MCF 10A (cell line): ENCODE data around the gene PTGFRN. TPM values are rescaled to one million over a fixed set of nuclear protein-coding genes. Genes with fewer than 3 reads are reported as not detected.

ENCODE experiments used
- BruUV-seq: library from RNA; stranded (reverse); fragments of 400-500 nt; replicated peaks from 2 replicates; lab custom pipeline; 2021; lab: Mats Ljungman, UMichigan
- CTCF ChIA-PET: fragments of 300-600 bp; sonication (Branson Sonifier 250); formaldehyde crosslinking; extraction: SDS; loops from one replicate; lab custom pipeline; 2021; ENCODE audit warnings: antibody characterized with exemption, inconsistent platforms; lab: Yijun Ruan, JAX
- POLR2A ChIA-PET: fragments of 300-600, 350-650 bp; sonication (Branson Sonifier 250); formaldehyde crosslinking; extraction: SDS; loops from one replicate; lab custom pipeline; 2020; ENCODE audit warnings: antibody characterized with exemption, inconsistent platforms; lab: Yijun Ruan, JAX
- DNase-seq: peaks from one replicate; pipeline ENCODE4 v3.0.0-alpha.2; 2018; ENCODE audit not compliant: unreplicated experiment
- H3K27ac Mint-ChIP-seq: one replicate; pipeline ENCODE4 v1.8.0; 2022; ENCODE audit warnings: mild to moderate bottlenecking, low read depth, mixed read lengths; ENCODE audit not compliant: unreplicated experiment
- H3K27me3 Mint-ChIP-seq: one replicate; pipeline ENCODE4 v1.8.0; 2022; ENCODE audit warnings: mixed read lengths; ENCODE audit not compliant: insufficient read depth, unreplicated experiment
- H3K36me3 Mint-ChIP-seq: one replicate; pipeline ENCODE4 v1.8.0; 2022; ENCODE audit warnings: mild to moderate bottlenecking, moderate library complexity, mixed read lengths; ENCODE audit not compliant: insufficient read depth, unreplicated experiment
- H3K4me1 Mint-ChIP-seq: one replicate; pipeline ENCODE4 v1.8.0; 2022; ENCODE audit warnings: mixed read lengths; ENCODE audit not compliant: insufficient read depth, unreplicated experiment
- H3K4me3 Mint-ChIP-seq: one replicate; pipeline ENCODE4 v1.8.0; 2022; ENCODE audit warnings: mild to moderate bottlenecking, moderate library complexity, mixed read lengths; ENCODE audit not compliant: unreplicated experiment
- H3K9me3 Mint-ChIP-seq: one replicate; pipeline ENCODE4 v1.8.0; 2022; ENCODE audit warnings: mixed read lengths; ENCODE audit not compliant: unreplicated experiment
- CTCF ChIP-seq: fragments of 200-600 bp; IDR thresholded peaks from one replicate; pipeline ENCODE4 v1.8.0; 2022; ENCODE audit warnings: antibody characterized with exemption, mild to moderate bottlenecking; ENCODE audit not compliant: unreplicated experiment
- intact Hi-C: fragments of 100-400 bp; cut with micrococcal nuclease; formaldehyde crosslinking; loops from 2 replicates; pipeline ENCODE4 v1.14.1; 2022
- total RNA-seq: library from RNA; stranded (reverse); gene quantifications from 2 replicates; pipeline ENCODE4 v1.2.3, GENCODE V29; 2022

PTGFRN gene
- total RNA-seq, 1 experiment from 2014 or later: 45.2 TPM

GRCh38 chr1:116945996-116946395 lies 36.3 kb downstream of the PTGFRN start:
- Mint-ChIP-seq H3K9me3 (no peaks in the 10 kb centered on the region), H3K27me3 (no peaks in the 10 kb centered on the region), H3K27ac (no peak overlapping the region), H3K4me3 (no peak overlapping the region), H3K36me3 (peaks cover 42% of the 10 kb centered on the region), H3K4me1 (no peaks in the 10 kb centered on the region)
- ChIA-PET CTCF (interaction anchor here (0.7 kb wide), 1 partner anchor 11 kb away, joined by 3 read pairs; no protein-coding TSS in a partner anchor), POLR2A (interaction anchor here (0.7 kb wide), 2 partner anchors 62 to 1267 kb away, joined by 3 read pairs; no protein-coding TSS in a partner anchor)
- intact Hi-C loops: no loop called here
- TF ChIP-seq CTCF: no peak
- no peak for DNase-seq
- no TSS peak for BruUV-seq

GRCh38 chr1:116947092-116947860 lies 37.6 kb downstream of the PTGFRN start:
- intact Hi-C loops: no loop called here

GRCh38 chr1:116948046-116948445 lies 38.3 kb downstream of the PTGFRN start:
- peaks cover 7% of the 10 kb centered on the region for H3K4me1 Mint-ChIP-seq
- H3K36me3 Mint-ChIP-seq: peaks cover 31% of the 10 kb centered on the region
- no peak overlapping the region for H3K27ac Mint-ChIP-seq
- DNase-seq: no peak
- ChIA-PET CTCF (interaction anchor here (0.6 to 1.6 kb wide), 2 partner anchors 13 to 33 kb away, joined by 5 to 6 read pairs; no protein-coding TSS in a partner anchor), POLR2A (no interaction called here)
- no peak overlapping the region for H3K4me3 Mint-ChIP-seq
- no peaks in the 10 kb centered on the region for H3K9me3 Mint-ChIP-seq
- no peaks in the 10 kb centered on the region for H3K27me3 Mint-ChIP-seq
- intact Hi-C loops: no loop called here
- no peak for TF ChIP-seq CTCF
- BruUV-seq: no TSS peak

More at GRCh38 chr1:116947092-116947860, 37.6 kb downstream of the PTGFRN start:
- Mint-ChIP-seq H3K9me3 (no peaks in the 10 kb centered on the region), H3K4me3 (no peak overlapping the region), H3K4me1 (peaks cover 7% of the 10 kb centered on the region), H3K27me3 (no peaks in the 10 kb centered on the region), H3K36me3 (peaks cover 38% of the 10 kb centered on the region), H3K27ac (no peak overlapping the region)
- no TSS peak for BruUV-seq
- no peak for TF ChIP-seq CTCF
- ChIA-PET CTCF (interaction anchor here (0.6 to 1.6 kb wide), 3 partner anchors 12 to 448 kb away, joined by 4 to 6 read pairs (median 5); no protein-coding TSS in a partner anchor), POLR2A (no interaction called here)
- no peak for DNase-seq

GRCh38 chr1:116948642-116949041 lies 38.9 kb downstream of the PTGFRN start:
- BruUV-seq: no TSS peak
- Mint-ChIP-seq H3K4me3 (no peak overlapping the region), H3K36me3 (peaks cover 31% of the 10 kb centered on the region), H3K27ac (no peak overlapping the region), H3K27me3 (no peaks in the 10 kb centered on the region), H3K9me3 (no peaks in the 10 kb centered on the region), H3K4me1 (peaks cover 7% of the 10 kb centered on the region)
- no peak for DNase-seq
- POLR2A ChIA-PET: no interaction called here
- intact Hi-C loops: no loop called here
- CTCF ChIA-PET: interaction anchor here (0.5 to 1.6 kb wide), 2 partner anchors 14 to 822 kb away, joined by 3 to 6 read pairs; no protein-coding TSS in a partner anchor
- TF ChIP-seq CTCF: no peak
